Adipose tissue (tissue), 3 donors: ENCODE data around the gene SPATA21. TPM values are rescaled to one million over a fixed set of nuclear protein-coding genes. Genes with fewer than 3 reads are reported as not detected.

Experiments
- H3K27ac ChIP-seq: one replicate; pipeline ENCODE4 v1.5.1; 2013; ENCODE audit warnings: low read depth, low read length
- WGBS, 3 donors: extraction: QIAGEN DNeasy Blood & Tissue Kit; methylation state at CpG; one replicate each; pipeline ENCODE4 v1.1.7; 2013; 5-methylcytosine and 5-hydroxymethylcytosine counted together
- polyA plus RNA-seq, 3 donors: library from polyadenylated mRNA; stranded (reverse); fragments of 200-250 nt; gene quantifications; one replicate each; pipeline ENCODE4 v1.2.3, GENCODE V29; 2013
- donor health status: healthy with polysubstance abuse.
- donor health status: Bipolar disorder and iron deficiency.
- donor health status: healthy.

SPATA21 gene
- polyA plus RNA-seq, 3 donors, result 0.11 to 0.36 (median 0.13) TPM

DNA sequence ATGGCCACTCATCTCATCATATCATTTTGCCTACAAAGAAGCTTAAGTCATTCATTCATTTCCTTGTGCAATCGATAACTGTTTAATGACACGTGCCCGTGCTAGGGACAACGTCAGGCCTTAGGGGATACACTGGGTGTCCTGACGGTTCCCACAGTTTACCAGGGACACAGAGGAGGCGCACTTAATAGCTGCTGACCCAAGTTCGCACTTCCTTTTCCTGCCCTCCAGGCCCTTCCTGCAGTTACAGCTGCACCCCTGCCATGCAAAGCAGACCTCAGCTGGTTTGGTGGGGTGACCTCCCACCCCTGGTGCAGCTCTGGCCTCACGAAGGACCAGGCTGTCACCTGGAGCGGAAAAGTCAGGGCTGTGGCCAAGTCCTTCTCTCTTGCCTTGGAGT is 4.2 kb downstream of the SPATA21 start:
- H3K27ac ChIP-seq, result no peak overlapping the region
- 46 to 70% (median 57%) methylated on average over 9 of the region's 9 CpGs for WGBS, 3 donors

GRCh38 chr1:16430606-16431005 is 6.6 kb downstream of the SPATA21 start:
- WGBS, 3 donors, result 53 to 90% (median 82%) methylated on average over 3 of the region's 3 CpGs
- no peak overlapping the region for H3K27ac ChIP-seq

GRCh38 chr1:16425125-16426025 is 11.8 kb downstream of the SPATA21 start:
- 89 to 94% (median 91%) methylated on average over 10 of the region's 10 CpGs for WGBS, 3 donors
- H3K27ac ChIP-seq, result no peak overlapping the region

- 68 to 92% (median 91%) methylated on average over 7 of the region's 7 CpGs for WGBS, 3 donors
- no peak overlapping the region for H3K27ac ChIP-seq
Measured at GRCh38 chr1:16422041-16422440, 15.2 kb downstream of the SPATA21 start.

DNA sequence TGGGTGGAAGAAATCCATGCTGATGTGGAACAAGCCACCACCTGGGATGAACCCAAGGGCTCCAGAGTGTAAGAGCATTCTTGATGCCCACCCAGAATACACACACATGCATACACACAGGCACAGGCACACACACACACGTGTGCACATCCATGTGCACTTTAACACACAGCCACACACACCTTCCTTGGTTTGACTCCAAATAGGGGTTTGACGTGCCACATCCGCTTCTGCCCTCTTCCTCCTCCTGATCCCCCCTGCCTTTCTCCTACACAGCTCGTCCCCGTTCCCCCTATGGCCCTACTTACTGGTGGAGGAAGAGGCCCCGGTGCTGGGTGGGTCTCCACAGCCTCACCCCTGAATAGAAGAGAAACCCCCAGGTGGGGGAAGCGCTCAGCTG is 16.0 kb downstream of the SPATA21 start:
- WGBS, 3 donors, result 70 to 73% (median 72%) methylated on average over 7 of the region's 7 CpGs
- H3K27ac ChIP-seq, result no peak overlapping the region

DNA sequence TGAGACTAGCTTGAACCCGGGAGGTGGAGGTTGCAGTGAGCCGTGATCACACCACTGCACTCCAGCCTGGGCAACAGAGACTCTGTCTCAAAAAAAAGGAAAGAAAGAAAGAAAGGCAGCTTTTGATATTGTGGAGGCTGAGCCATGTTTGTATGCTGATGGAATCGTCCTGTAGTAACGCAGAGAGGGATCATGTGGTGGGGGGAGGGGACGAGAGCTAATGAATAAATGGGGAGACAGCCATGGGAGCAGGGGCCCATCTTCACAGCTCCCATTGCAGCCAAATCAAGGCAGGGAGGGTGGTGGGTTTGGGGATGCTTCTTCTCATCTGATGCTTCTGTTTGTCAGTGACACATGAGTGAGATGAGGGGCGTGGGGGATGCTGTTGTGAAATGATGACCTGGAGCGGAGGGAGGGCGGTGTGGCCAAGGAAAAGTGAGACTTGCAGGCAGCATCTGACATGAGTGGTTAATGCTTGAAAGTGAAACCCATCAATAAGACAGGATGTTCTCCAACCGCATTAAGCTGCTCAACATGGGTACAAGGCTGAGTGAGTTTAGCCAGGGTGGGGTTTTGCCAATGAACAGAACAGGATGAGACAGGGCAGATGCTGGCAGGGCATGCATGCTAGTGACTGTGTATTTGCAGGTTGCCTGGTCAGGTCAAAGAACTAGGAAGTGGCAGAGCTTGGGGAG is 16.7 kb downstream of the SPATA21 start:
- H3K27ac ChIP-seq, result no peak overlapping the region
- WGBS, 3 donors, result 55 to 68% (median 61%) methylated on average over 9 of the region's 9 CpGs

- 85 to 92% (median 86%) methylated on average over 7 of the region's 7 CpGs for WGBS, 3 donors
- H3K27ac ChIP-seq, result no peak overlapping the region
Measured at GRCh38 chr1:16418823-16419425, 18.3 kb downstream of the SPATA21 start.

DNA sequence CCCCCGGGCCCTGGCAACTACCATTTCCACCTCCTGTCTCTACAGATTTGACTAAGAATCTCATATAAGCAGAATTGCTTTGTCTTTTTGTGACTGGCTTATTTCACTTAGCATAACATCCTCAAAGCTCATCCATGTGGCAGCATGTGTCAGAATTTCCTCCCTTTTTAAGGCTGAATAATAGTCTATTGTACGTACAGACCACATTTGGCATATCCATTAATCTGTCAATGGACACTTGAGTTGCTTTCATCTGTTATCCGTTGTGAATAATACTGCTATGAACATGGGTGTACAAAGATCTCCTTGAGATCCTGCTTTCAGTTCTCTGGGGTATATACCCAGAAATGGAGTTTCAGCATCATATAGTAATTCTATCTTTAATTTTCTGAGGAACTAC is 24.0 kb downstream of the SPATA21 start:
- WGBS, 3 donors, result 72 to 83% (median 75%) methylated on average over 3 of the region's 3 CpGs
- H3K27ac ChIP-seq, result no peak overlapping the region

- H3K27ac ChIP-seq, result no peak overlapping the region
- WGBS, 3 donors, result 90 to 97% (median 96%) methylated on average over 5 of the region's 5 CpGs
Measured at GRCh38 chr1:16410803-16411202, 26.4 kb downstream of the SPATA21 start.

DNA sequence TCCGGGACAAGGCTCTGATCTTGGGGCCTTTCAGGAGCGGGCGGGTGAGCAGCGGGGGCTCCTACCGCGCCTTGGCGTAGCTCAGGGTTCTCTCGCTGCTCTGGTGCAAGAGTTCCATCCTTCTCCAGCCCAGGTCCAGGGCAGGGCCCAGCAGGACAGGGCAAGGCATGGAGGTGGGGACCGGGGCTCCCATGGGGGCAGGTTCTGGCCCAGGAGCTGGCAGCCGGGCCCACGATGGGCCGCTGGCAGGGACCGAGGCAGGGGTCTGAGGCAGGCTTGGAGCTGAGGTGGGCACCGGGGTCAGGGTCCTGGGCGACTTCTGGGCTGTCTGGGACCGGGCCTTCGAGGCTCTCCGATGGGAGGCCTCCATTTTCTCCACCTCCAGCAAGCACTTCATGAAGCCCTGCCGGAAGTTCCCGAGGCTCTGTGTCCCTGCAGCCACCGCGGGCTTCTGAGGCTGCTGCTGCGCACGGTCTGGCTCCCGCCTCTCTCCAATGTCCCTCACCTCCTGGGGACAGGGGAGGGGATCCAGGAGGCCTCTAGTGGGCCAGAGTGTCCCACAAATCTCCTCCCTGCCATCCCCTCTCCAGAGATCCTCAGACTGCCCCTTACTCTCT is 27.6 kb downstream of the SPATA21 start:
- WGBS, 3 donors, result 80 to 91% (median 89%) methylated on average over 20 to 25 of the region's 25 CpGs
- H3K27ac ChIP-seq, result no peak overlapping the region

DNA sequence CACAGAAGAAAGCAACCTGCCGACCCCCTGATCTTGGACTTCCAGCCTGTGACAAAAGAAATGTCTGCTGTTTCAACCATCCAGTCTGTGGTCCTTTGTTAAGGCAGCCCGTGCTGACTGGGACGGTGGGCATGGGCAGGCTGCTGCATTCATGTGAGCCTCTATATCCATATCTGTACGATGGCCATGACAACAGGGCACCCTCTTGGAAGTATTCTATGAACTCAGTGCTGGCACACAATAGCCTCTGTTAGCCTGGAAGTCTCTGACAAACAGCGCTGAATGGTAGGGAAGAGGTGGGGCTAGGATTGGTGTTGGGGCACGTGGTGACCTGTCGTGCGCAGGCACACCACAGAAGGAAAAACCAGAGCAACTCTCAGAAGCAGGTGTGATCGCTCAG is 30.4 kb downstream of the SPATA21 start:
- WGBS, 3 donors, result 89 to 92% (median 90%) methylated on average over 9 of the region's 9 CpGs
- no peak overlapping the region for H3K27ac ChIP-seq

DNA sequence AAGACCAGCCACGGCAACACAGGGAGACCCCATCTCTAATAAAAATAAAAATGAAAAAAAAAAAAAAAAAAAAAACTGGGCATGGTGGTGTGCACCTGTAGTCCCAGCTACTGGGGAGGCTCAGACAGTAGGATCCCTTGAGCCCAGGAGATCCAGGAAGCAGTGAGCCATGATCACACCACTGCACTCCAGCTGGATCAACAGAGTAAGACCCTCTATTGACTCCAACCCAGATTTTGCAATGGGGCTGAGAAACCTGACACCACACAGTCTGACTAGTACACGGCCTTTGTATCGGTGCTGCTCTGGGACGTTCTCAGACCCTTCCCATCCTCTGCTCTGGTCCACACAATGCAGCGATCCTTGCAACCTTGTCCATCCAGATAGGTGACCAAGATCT is 31.8 kb downstream of the SPATA21 start:
- WGBS, 3 donors, result 70 to 82% (median 74%) methylated on average over 5 of the region's 5 CpGs
- no peak overlapping the region for H3K27ac ChIP-seq

DNA sequence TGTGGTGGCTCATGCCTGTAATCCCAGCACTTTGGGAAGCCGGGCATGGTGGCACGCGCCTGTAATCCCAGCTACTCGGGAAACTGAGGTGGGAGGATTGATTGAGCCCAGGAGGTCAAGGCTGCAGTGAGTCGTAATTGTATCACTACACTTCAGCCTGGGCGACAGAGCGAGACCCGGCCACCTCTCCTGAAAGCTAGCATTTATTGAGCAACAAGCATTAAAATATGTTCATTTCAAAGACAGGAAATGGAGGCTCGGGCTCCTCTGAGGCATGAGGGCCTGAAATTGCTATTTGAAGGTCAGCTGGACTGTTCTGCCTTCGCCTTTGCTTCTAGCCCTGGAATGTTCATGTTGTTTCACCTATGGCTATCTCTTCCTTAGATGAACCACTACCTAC is 34.5 kb downstream of the SPATA21 start:
- no peak overlapping the region for H3K27ac ChIP-seq
- 79 to 85% (median 82%) methylated on average over 10 of the region's 10 CpGs for WGBS, 3 donors

- WGBS, 3 donors, result 86 to 91% (median 89%) methylated on average over 5 of the region's 5 CpGs
- no peak overlapping the region for H3K27ac ChIP-seq
Measured at GRCh38 chr1:16398371-16398953, 38.8 kb downstream of the SPATA21 start.

- H3K27ac ChIP-seq, result no peak overlapping the region
- WGBS, 3 donors, result 34 to 70% (median 38%) methylated on average over 5 of the region's 5 CpGs
Measured at GRCh38 chr1:16397120-16397519, 40.1 kb downstream of the SPATA21 start.

DNA sequence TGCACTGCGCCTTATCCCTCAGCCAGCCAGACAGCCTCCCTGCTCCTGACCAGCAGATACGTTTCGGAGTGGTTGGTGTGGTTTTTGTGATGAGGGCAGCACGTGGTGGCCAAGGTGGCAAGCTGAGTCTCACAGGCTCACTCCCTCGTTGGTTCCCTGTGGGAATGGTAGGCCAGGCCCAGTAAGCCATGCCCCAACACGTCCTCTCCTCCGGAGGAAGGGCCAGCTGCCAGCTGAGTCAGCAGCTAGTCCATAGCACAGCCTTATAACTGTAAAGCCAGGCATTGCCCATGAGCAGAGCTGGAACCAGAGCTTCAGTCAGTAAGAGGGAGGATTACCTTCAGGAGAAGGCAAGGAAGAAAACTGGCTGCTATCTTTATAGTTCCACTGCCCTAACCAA is 40.6 kb downstream of the SPATA21 start:
- WGBS, 3 donors, result 59 to 75% (median 61%) methylated on average over 7 of the region's 7 CpGs
- H3K27ac ChIP-seq, result no peak overlapping the region

- WGBS, 3 donors, result 82 to 93% (median 90%) methylated on average over 12 to 13 of the region's 13 CpGs
- H3K27ac ChIP-seq, result no peak overlapping the region
Measured at GRCh38 chr1:16394977-16395376, 42.2 kb downstream of the SPATA21 start.
